Vagina (tissue), 2 donors: ENCODE data around the gene FANCC.

Source experiments
- POLR2A ChIP-seq, 2 donors: fragments of 450-650 bp; IDR thresholded peaks; one replicate each; pipeline ENCODE4 v1.6.1; 2017; ENCODE audit warnings: antibody characterized with exemption in 2 of 2, mild to moderate bottlenecking in 2 of 2, moderate library complexity in 2 of 2
- TF ChIP-seq, protein P1 (sequence below), 3 experiments: fragments of 450-650 bp in 2 of 3; fragments of 200-600 bp in 1 of 3; sonication (generic) in 1 of 3; IDR thresholded peaks; one replicate each; pipeline ENCODE4 v1.5.1; 2017 to 2019; ENCODE audit warnings: antibody characterized with exemption in 3 of 3, mild to moderate bottlenecking in 2 of 3, moderate library complexity in 2 of 3

GRCh38 chr9:95181226-95181818 lies 136.2 kb downstream of the FANCC start:
- TF ChIP-seq, protein P1, sequence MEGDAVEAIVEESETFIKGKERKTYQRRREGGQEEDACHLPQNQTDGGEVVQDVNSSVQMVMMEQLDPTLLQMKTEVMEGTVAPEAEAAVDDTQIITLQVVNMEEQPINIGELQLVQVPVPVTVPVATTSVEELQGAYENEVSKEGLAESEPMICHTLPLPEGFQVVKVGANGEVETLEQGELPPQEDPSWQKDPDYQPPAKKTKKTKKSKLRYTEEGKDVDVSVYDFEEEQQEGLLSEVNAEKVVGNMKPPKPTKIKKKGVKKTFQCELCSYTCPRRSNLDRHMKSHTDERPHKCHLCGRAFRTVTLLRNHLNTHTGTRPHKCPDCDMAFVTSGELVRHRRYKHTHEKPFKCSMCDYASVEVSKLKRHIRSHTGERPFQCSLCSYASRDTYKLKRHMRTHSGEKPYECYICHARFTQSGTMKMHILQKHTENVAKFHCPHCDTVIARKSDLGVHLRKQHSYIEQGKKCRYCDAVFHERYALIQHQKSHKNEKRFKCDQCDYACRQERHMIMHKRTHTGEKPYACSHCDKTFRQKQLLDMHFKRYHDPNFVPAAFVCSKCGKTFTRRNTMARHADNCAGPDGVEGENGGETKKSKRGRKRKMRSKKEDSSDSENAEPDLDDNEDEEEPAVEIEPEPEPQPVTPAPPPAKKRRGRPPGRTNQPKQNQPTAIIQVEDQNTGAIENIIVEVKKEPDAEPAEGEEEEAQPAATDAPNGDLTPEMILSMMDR (IDR thresholded peaks at IDR 0.05), result peak in 1 of 3 experiments; percentile 23
- no peak for TF ChIP-seq POLR2A (IDR thresholded peaks at IDR 0.05)
